T-helper 1 cell treated with Interleukin-12 subunit alpha and Interleukin-12 subunit beta and Interleukin-4 antibody, amounts not matched to agents 30 μg/mL and 1 μg/mL, for 36 hours (primary cell): ENCODE results near the gene NXN.
"Not testable (repeated sequence)": the region's sequence is repeated elsewhere in the genome, so short reads cannot be mapped to it uniquely, and the experiment has no call there.

Experiments used
- H3K27ac Mint-ChIP-seq: one replicate; pipeline ENCODE4 v1.8.0; 2021; ENCODE audit warnings: mild to moderate bottlenecking, mixed read lengths
- H3K27me3 Mint-ChIP-seq: one replicate; pipeline ENCODE4 v1.8.0; 2021; ENCODE audit warnings: low read depth, mixed read lengths
- H3K36me3 Mint-ChIP-seq: one replicate; pipeline ENCODE4 v1.8.0; 2021; ENCODE audit warnings: low read depth, mixed read lengths
- H3K4me1 Mint-ChIP-seq: one replicate; pipeline ENCODE4 v1.8.0; 2021; ENCODE audit warnings: low read depth, mixed read lengths
- H3K4me3 Mint-ChIP-seq: one replicate; pipeline ENCODE4 v1.8.0; 2021; ENCODE audit warnings: mild to moderate bottlenecking, moderate library complexity, mixed read lengths
- H3K9me3 Mint-ChIP-seq: one replicate; pipeline ENCODE4 v1.8.0; 2021; ENCODE audit warnings: mixed read lengths

NXN gene

GRCh38 chr17:977166-977565, 2.4 kb downstream of the NXN start:
- H3K27ac Mint-ChIP-seq = no peak overlapping the region
- peaks cover 11% of the 10 kb centered on the region for H3K4me1 Mint-ChIP-seq
- H3K9me3 Mint-ChIP-seq = no peaks in the 10 kb centered on the region
- H3K36me3 Mint-ChIP-seq = no peaks in the 10 kb centered on the region
- H3K4me3 Mint-ChIP-seq = no peak overlapping the region
- peaks cover 42% of the 10 kb centered on the region for H3K27me3 Mint-ChIP-seq

- H3K27me3 Mint-ChIP-seq = peaks cover 42% of the 10 kb centered on the region
- no peak overlapping the region for H3K27ac Mint-ChIP-seq
- H3K4me1 Mint-ChIP-seq = peaks cover 10% of the 10 kb centered on the region
- H3K9me3 Mint-ChIP-seq = no peaks in the 10 kb centered on the region
- no peak overlapping the region for H3K4me3 Mint-ChIP-seq
- no peaks in the 10 kb centered on the region for H3K36me3 Mint-ChIP-seq
Observed at GRCh38 chr17:976312-976711, 3.3 kb downstream of the NXN start.

- no peak overlapping the region for H3K4me3 Mint-ChIP-seq
- H3K27me3 Mint-ChIP-seq = peaks cover 37% of the 10 kb centered on the region
- H3K4me1 Mint-ChIP-seq = peaks cover 5% of the 10 kb centered on the region
- H3K27ac Mint-ChIP-seq = no peak overlapping the region
- H3K9me3 Mint-ChIP-seq = no peaks in the 10 kb centered on the region
- H3K36me3 Mint-ChIP-seq = no peaks in the 10 kb centered on the region
Observed at GRCh38 chr17:975371-975915, 4.1 kb downstream of the NXN start.

- not testable (repeated sequence) for H3K4me3 Mint-ChIP-seq, H3K4me1 Mint-ChIP-seq, H3K36me3 Mint-ChIP-seq, H3K9me3 Mint-ChIP-seq, H3K27ac Mint-ChIP-seq
- H3K27me3 Mint-ChIP-seq = peaks cover 44% of the 10 kb centered on the region
Observed at GRCh38 chr17:974778-975177, 4.8 kb downstream of the NXN start.

- Mint-ChIP-seq H3K4me1 (peaks cover under 1% of the 10 kb centered on the region), H3K4me3 (no peak overlapping the region), H3K27me3 (peaks cover 44% of the 10 kb centered on the region), H3K9me3 (no peaks in the 10 kb centered on the region), H3K36me3 (no peaks in the 10 kb centered on the region), H3K27ac (no peak overlapping the region)
Observed at GRCh38 chr17:973053-973452, 6.5 kb downstream of the NXN start.

- H3K27me3 Mint-ChIP-seq = peaks cover 32% of the 10 kb centered on the region
- H3K9me3 Mint-ChIP-seq, H3K4me1 Mint-ChIP-seq, H3K27ac Mint-ChIP-seq, H3K36me3 Mint-ChIP-seq, H3K4me3 Mint-ChIP-seq: not testable (repeated sequence)
Observed at GRCh38 chr17:971861-972260, 7.7 kb downstream of the NXN start.

GRCh38 chr17:970364-970763, 9.2 kb downstream of the NXN start:
- no peak overlapping the region for H3K27ac Mint-ChIP-seq
- H3K27me3 Mint-ChIP-seq = peaks cover 17% of the 10 kb centered on the region
- H3K9me3 Mint-ChIP-seq = no peaks in the 10 kb centered on the region
- no peaks in the 10 kb centered on the region for H3K36me3 Mint-ChIP-seq
- H3K4me3 Mint-ChIP-seq = no peak overlapping the region
- no peaks in the 10 kb centered on the region for H3K4me1 Mint-ChIP-seq

GRCh38 chr17:969811-970355, 9.7 kb downstream of the NXN start:
- Mint-ChIP-seq H3K27ac (no peak overlapping the region), H3K36me3 (no peaks in the 10 kb centered on the region), H3K4me1 (no peaks in the 10 kb centered on the region), H3K4me3 (no peak overlapping the region), H3K9me3 (no peaks in the 10 kb centered on the region), H3K27me3 (peaks cover 15% of the 10 kb centered on the region)

GRCh38 chr17:968812-969730, 10.5 kb downstream of the NXN start:
- H3K36me3 Mint-ChIP-seq = no peaks in the 10 kb centered on the region
- no peaks in the 10 kb centered on the region for H3K4me1 Mint-ChIP-seq
- peaks cover 12% of the 10 kb centered on the region for H3K27me3 Mint-ChIP-seq
- no peak overlapping the region for H3K27ac Mint-ChIP-seq
- H3K4me3 Mint-ChIP-seq = no peak overlapping the region
- H3K9me3 Mint-ChIP-seq = no peaks in the 10 kb centered on the region

GRCh38 chr17:967122-967521, 12.5 kb downstream of the NXN start:
- H3K27ac Mint-ChIP-seq = no peak overlapping the region
- H3K4me1 Mint-ChIP-seq = no peaks in the 10 kb centered on the region
- H3K27me3 Mint-ChIP-seq = peaks cover 12% of the 10 kb centered on the region
- no peak overlapping the region for H3K4me3 Mint-ChIP-seq
- H3K9me3 Mint-ChIP-seq = no peaks in the 10 kb centered on the region
- no peaks in the 10 kb centered on the region for H3K36me3 Mint-ChIP-seq

- Mint-ChIP-seq H3K4me1 (no peaks in the 10 kb centered on the region), H3K36me3 (no peaks in the 10 kb centered on the region), H3K4me3 (no peak overlapping the region), H3K27me3 (peaks cover 11% of the 10 kb centered on the region), H3K9me3 (no peaks in the 10 kb centered on the region), H3K27ac (no peak overlapping the region)
Observed at GRCh38 chr17:965311-965989, 14.1 kb downstream of the NXN start.

- Mint-ChIP-seq H3K9me3 (no peaks in the 10 kb centered on the region), H3K4me3 (no peak overlapping the region), H3K27me3 (peaks cover 5% of the 10 kb centered on the region), H3K27ac (no peak overlapping the region), H3K4me1 (no peaks in the 10 kb centered on the region), H3K36me3 (no peaks in the 10 kb centered on the region)
Observed at GRCh38 chr17:964876-965275, 14.7 kb downstream of the NXN start.

- Mint-ChIP-seq H3K9me3 (no peaks in the 10 kb centered on the region), H3K4me1 (no peaks in the 10 kb centered on the region), H3K36me3 (no peaks in the 10 kb centered on the region), H3K27ac (no peak overlapping the region), H3K4me3 (no peak overlapping the region), H3K27me3 (no peaks in the 10 kb centered on the region)
Observed at GRCh38 chr17:962670-963069, 16.9 kb downstream of the NXN start.

- Mint-ChIP-seq H3K9me3 (no peaks in the 10 kb centered on the region), H3K27me3 (no peaks in the 10 kb centered on the region), H3K36me3 (no peaks in the 10 kb centered on the region), H3K27ac (no peak overlapping the region), H3K4me3 (no peak overlapping the region), H3K4me1 (no peaks in the 10 kb centered on the region)
Observed at GRCh38 chr17:962166-962565, 17.4 kb downstream of the NXN start.
